Mammary epithelial cell (primary cell): ENCODE data around the gene CST5.

ENCODE experiments used
- CTCF ChIP-seq, 2 donors: IDR thresholded peaks in 1 of 2; conservative IDR thresholded peaks in 1 of 2; 2 replicates each; pipeline ENCODE4 v1.5.1; 2011 to 2012; ENCODE audit warnings: inconsistent platforms in 2 of 2, low read length in 2 of 2, mild to moderate bottlenecking in 2 of 2, control low read depth in 1 of 2, low read depth in 1 of 2; ENCODE audit not compliant: insufficient read depth in 1 of 2; ENCODE audit errors: extremely low read depth in 1 of 2
- EZH2 ChIP-seq: IDR thresholded peaks from 2 replicates; pipeline ENCODE4 v1.6.1; 2012; ENCODE audit warnings: low read length, inconsistent platforms, borderline replicate concordance

DNA sequence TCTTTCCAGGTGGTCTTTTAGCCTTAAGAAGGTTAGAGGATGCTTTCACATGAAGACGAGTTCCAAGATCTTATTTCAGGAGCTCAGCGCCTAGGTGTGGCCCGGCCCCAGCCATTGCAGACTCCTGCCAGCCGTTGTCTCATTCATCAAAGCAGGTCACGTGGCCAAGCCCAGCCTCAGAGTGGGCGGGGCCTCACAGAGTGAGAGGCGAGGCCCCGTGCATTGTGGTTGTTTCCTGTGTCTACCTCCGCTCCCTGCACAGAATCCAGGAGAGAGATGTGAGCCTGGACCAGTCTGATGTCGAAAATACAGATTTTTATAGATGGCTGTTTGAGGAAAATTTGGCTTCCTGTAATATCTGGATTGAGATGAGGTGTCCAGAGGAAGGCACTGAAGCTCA lies 49.2 kb upstream of the CST5 start:
- TF ChIP-seq CTCF (conservative IDR thresholded peaks at IDR 0.05 in 1 of 2, IDR thresholded peaks at IDR 0.05 in 1 of 2; ENCODE audit: extremely low read depth in 1 of 2, insufficient read depth in 1 of 2, low read depth in 1 of 2, low read length in 2 of 2) (no peak), EZH2 (no peak)
